ENCODE results near the gene ANKRD40CL.

ANKRD40CL gene

GRCh38 chr17:50771991-50772785 is 4.9 kb upstream of the ANKRD40CL start:
- no peaks in the 10 kb centered on the region for H3K36me3 ChIP-seq (ENCODE audit: control insufficient read depth, insufficient read depth, low read length)
- no peaks in the 10 kb centered on the region for H3K27me3 ChIP-seq (ENCODE audit: control insufficient read depth, insufficient read depth, low read length)
- no peaks in the 10 kb centered on the region for H3K9me3 ChIP-seq (ENCODE audit: control insufficient read depth, insufficient read depth, low read depth, low read length)
- H3K4me3 ChIP-seq (ENCODE audit: low read depth, low read length): no peak overlapping the region
- H3K27ac ChIP-seq (ENCODE audit: low read depth, low read length): no peak overlapping the region
- H3K4me1 ChIP-seq (ENCODE audit: control insufficient read depth, insufficient read depth, low read length): 0 out of 2 replicates have a peak, but pooled peaks cover 4% of the 10 kb centered on the region
- no peak overlapping the region for H3K9ac ChIP-seq (ENCODE audit: low read length)

GRCh38 chr17:50770346-50770745 is 3.0 kb upstream of the ANKRD40CL start:
- Histone ChIP-seq H3K27me3 (ENCODE audit: control insufficient read depth, insufficient read depth, low read length) (no peaks in the 10 kb centered on the region), H3K36me3 (ENCODE audit: control insufficient read depth, insufficient read depth, low read length) (no peaks in the 10 kb centered on the region), H3K9me3 (ENCODE audit: control insufficient read depth, insufficient read depth, low read depth, low read length) (no peaks in the 10 kb centered on the region), H3K9ac (ENCODE audit: low read length) (no peak overlapping the region), H3K4me1 (ENCODE audit: control insufficient read depth, insufficient read depth, low read length) (peaks cover 6% of the 10 kb centered on the region; the same call in 1 of the 2 replicates), H3K27ac (ENCODE audit: low read depth, low read length) (no peak overlapping the region), H3K4me3 (ENCODE audit: low read depth, low read length) (no peak overlapping the region)

GRCh38 chr17:50769884-50770283 is 2.6 kb upstream of the ANKRD40CL start:
- no peak overlapping the region for H3K9ac ChIP-seq (ENCODE audit: low read length)
- H3K36me3 ChIP-seq (ENCODE audit: control insufficient read depth, insufficient read depth, low read length): no peaks in the 10 kb centered on the region
- no peak overlapping the region for H3K4me3 ChIP-seq (ENCODE audit: low read depth, low read length)
- H3K27ac ChIP-seq (ENCODE audit: low read depth, low read length): no peak overlapping the region
- no peaks in the 10 kb centered on the region for H3K9me3 ChIP-seq (ENCODE audit: control insufficient read depth, insufficient read depth, low read depth, low read length)
- H3K27me3 ChIP-seq (ENCODE audit: control insufficient read depth, insufficient read depth, low read length): no peaks in the 10 kb centered on the region
- peaks cover 6% of the 10 kb centered on the region; the same call in 1 of the 2 replicates for H3K4me1 ChIP-seq (ENCODE audit: control insufficient read depth, insufficient read depth, low read length)

- Histone ChIP-seq H3K27me3 (ENCODE audit: control insufficient read depth, insufficient read depth, low read length) (no peaks in the 10 kb centered on the region), H3K27ac (ENCODE audit: low read depth, low read length) (no peak overlapping the region), H3K4me1 (ENCODE audit: control insufficient read depth, insufficient read depth, low read length) (peaks cover 19% of the 10 kb centered on the region), H3K9me3 (ENCODE audit: control insufficient read depth, insufficient read depth, low read depth, low read length) (no peaks in the 10 kb centered on the region), H3K9ac (ENCODE audit: low read length) (no peak overlapping the region), H3K36me3 (ENCODE audit: control insufficient read depth, insufficient read depth, low read length) (no peaks in the 10 kb centered on the region), H3K4me3 (ENCODE audit: low read depth, low read length) (no peak overlapping the region)
Observed at GRCh38 chr17:50768346-50768761, 1.0 kb upstream of the ANKRD40CL start.

- no peaks in the 10 kb centered on the region for H3K9me3 ChIP-seq (ENCODE audit: control insufficient read depth, insufficient read depth, low read depth, low read length)
- no peak overlapping the region for H3K9ac ChIP-seq (ENCODE audit: low read length)
- no peaks in the 10 kb centered on the region for H3K27me3 ChIP-seq (ENCODE audit: control insufficient read depth, insufficient read depth, low read length)
- no peak overlapping the region for H3K27ac ChIP-seq (ENCODE audit: low read depth, low read length)
- peaks cover 22% of the 10 kb centered on the region for H3K4me1 ChIP-seq (ENCODE audit: control insufficient read depth, insufficient read depth, low read length)
- H3K4me3 ChIP-seq (ENCODE audit: low read depth, low read length): no peak overlapping the region
- H3K36me3 ChIP-seq (ENCODE audit: control insufficient read depth, insufficient read depth, low read length): no peaks in the 10 kb centered on the region
Observed at GRCh38 chr17:50767030-50767429, 288 bp downstream of the ANKRD40CL start.

- Histone ChIP-seq H3K27ac (ENCODE audit: low read depth, low read length) (no peak overlapping the region), H3K4me1 (ENCODE audit: control insufficient read depth, insufficient read depth, low read length) (peaks cover 19% of the 10 kb centered on the region), H3K9me3 (ENCODE audit: control insufficient read depth, insufficient read depth, low read depth, low read length) (no peaks in the 10 kb centered on the region), H3K36me3 (ENCODE audit: control insufficient read depth, insufficient read depth, low read length) (no peaks in the 10 kb centered on the region), H3K4me3 (ENCODE audit: low read depth, low read length) (no peak overlapping the region), H3K9ac (ENCODE audit: low read length) (no peak overlapping the region), H3K27me3 (ENCODE audit: control insufficient read depth, insufficient read depth, low read length) (no peaks in the 10 kb centered on the region)
Observed at GRCh38 chr17:50766222-50767023, 895 bp downstream of the ANKRD40CL start.

GRCh38 chr17:50765454-50766221 is 1.7 kb downstream of the ANKRD40CL start:
- H3K9me3 ChIP-seq (ENCODE audit: control insufficient read depth, insufficient read depth, low read depth, low read length): no peaks in the 10 kb centered on the region
- H3K4me1 ChIP-seq (ENCODE audit: control insufficient read depth, insufficient read depth, low read length): peaks cover 19% of the 10 kb centered on the region
- H3K27me3 ChIP-seq (ENCODE audit: control insufficient read depth, insufficient read depth, low read length): no peaks in the 10 kb centered on the region
- H3K4me3 ChIP-seq (ENCODE audit: low read depth, low read length): no peak overlapping the region
- H3K36me3 ChIP-seq (ENCODE audit: control insufficient read depth, insufficient read depth, low read length): no peaks in the 10 kb centered on the region
- no peak overlapping the region for H3K27ac ChIP-seq (ENCODE audit: low read depth, low read length)
- H3K9ac ChIP-seq (ENCODE audit: low read length): no peak overlapping the region

- H3K4me1 ChIP-seq (ENCODE audit: control insufficient read depth, insufficient read depth, low read length): peaks cover 19% of the 10 kb centered on the region
- H3K9ac ChIP-seq (ENCODE audit: low read length): no peak overlapping the region
- no peaks in the 10 kb centered on the region for H3K27me3 ChIP-seq (ENCODE audit: control insufficient read depth, insufficient read depth, low read length)
- no peak overlapping the region for H3K27ac ChIP-seq (ENCODE audit: low read depth, low read length)
- no peaks in the 10 kb centered on the region for H3K9me3 ChIP-seq (ENCODE audit: control insufficient read depth, insufficient read depth, low read depth, low read length)
- no peak overlapping the region for H3K4me3 ChIP-seq (ENCODE audit: low read depth, low read length)
- no peaks in the 10 kb centered on the region for H3K36me3 ChIP-seq (ENCODE audit: control insufficient read depth, insufficient read depth, low read length)
Observed at GRCh38 chr17:50764734-50765149, 2.6 kb downstream of the ANKRD40CL start.

GRCh38 chr17:50763716-50764475 is 3.4 kb downstream of the ANKRD40CL start:
- no peaks in the 10 kb centered on the region for H3K9me3 ChIP-seq (ENCODE audit: control insufficient read depth, insufficient read depth, low read depth, low read length)
- H3K27ac ChIP-seq (ENCODE audit: low read depth, low read length): no peak overlapping the region
- H3K4me3 ChIP-seq (ENCODE audit: low read depth, low read length): no peak overlapping the region
- H3K4me1 ChIP-seq (ENCODE audit: control insufficient read depth, insufficient read depth, low read length): peaks cover 19% of the 10 kb centered on the region
- H3K9ac ChIP-seq (ENCODE audit: low read length): no peak overlapping the region
- no peaks in the 10 kb centered on the region for H3K27me3 ChIP-seq (ENCODE audit: control insufficient read depth, insufficient read depth, low read length)
- H3K36me3 ChIP-seq (ENCODE audit: control insufficient read depth, insufficient read depth, low read length): no peaks in the 10 kb centered on the region

- Histone ChIP-seq H3K27ac (ENCODE audit: low read depth, low read length) (no peak overlapping the region), H3K27me3 (ENCODE audit: control insufficient read depth, insufficient read depth, low read length) (no peaks in the 10 kb centered on the region), H3K9ac (ENCODE audit: low read length) (no peak overlapping the region), H3K36me3 (ENCODE audit: control insufficient read depth, insufficient read depth, low read length) (no peaks in the 10 kb centered on the region), H3K4me3 (ENCODE audit: low read depth, low read length) (no peak overlapping the region), H3K9me3 (ENCODE audit: control insufficient read depth, insufficient read depth, low read depth, low read length) (no peaks in the 10 kb centered on the region), H3K4me1 (ENCODE audit: control insufficient read depth, insufficient read depth, low read length) (peaks cover 19% of the 10 kb centered on the region)
Observed at GRCh38 chr17:50762177-50762576, 5.1 kb downstream of the ANKRD40CL start.

All from HUES6 (cell line).